Measurements from ENCODE around the gene INSRR. TPM values are rescaled to one million over a fixed set of nuclear protein-coding genes. Genes with fewer than 3 reads are reported as not detected.

The INSRR gene
- total and polyA plus RNA-seq, 10 donors: under 0.01 to 0.09 (median 0.09) TPM; not detected in 6

GRCh38 chr1:156876281-156876680 is 17.4 kb upstream of the INSRR start:
- no peak for DNase-seq
- Histone ChIP-seq H3K27ac (no peak overlapping the region), H3K27me3 (replicated peaks in 1 of 7) (peaks cover 0 to 58% (median 0%) of the 10 kb centered on the region in 7 donors), H3K36me3 (no peaks in the 10 kb centered on the region), H3K9me3 (no peaks in the 10 kb centered on the region), H3K4me1 (no peaks in the 10 kb centered on the region), H3K4me3 (no peak overlapping the region)
- intact Hi-C loops (cut with DNase I; ENCODE audit: low total_unique reads): no loop called here
- TF ChIP-seq CTCF (IDR thresholded peaks at IDR 0.05 in 8 of 11, conservative IDR thresholded peaks at IDR 0.05 in 3 of 11): no peak
- TF ChIP-seq POLR2A (IDR thresholded peaks at IDR 0.05): no peak
- no peak for TF ChIP-seq POLR2AphosphoS5 (IDR thresholded peaks at IDR 0.05)
- WGBS, 5 donors: 54 to 62% (median 59%) methylated on average over 15 to 21 of the region's 21 CpGs

- Histone ChIP-seq H3K27me3 (replicated peaks in 1 of 7) (peaks cover 0 to 48% (median 0%) of the 10 kb centered on the region in 7 donors), H3K27ac (no peak overlapping the region), H3K4me1 (no peaks in the 10 kb centered on the region), H3K4me3 (no peak overlapping the region), H3K36me3 (no peaks in the 10 kb centered on the region), H3K9me3 (no peaks in the 10 kb centered on the region)
- DNase-seq: no peak
- 56 to 88% (median 76%) methylated on average over 2 to 5 of the region's 5 CpGs for WGBS, 5 donors
- TF ChIP-seq POLR2AphosphoS5 (IDR thresholded peaks at IDR 0.05): no peak
- no peak for TF ChIP-seq CTCF (IDR thresholded peaks at IDR 0.05 in 8 of 11, conservative IDR thresholded peaks at IDR 0.05 in 3 of 11)
- TF ChIP-seq POLR2A (IDR thresholded peaks at IDR 0.05): no peak
- intact Hi-C loops (cut with DNase I; ENCODE audit: low total_unique reads): no loop called here
Measured at GRCh38 chr1:156875341-156875615, 16.4 kb upstream of the INSRR start.

- no peak overlapping the region for H3K27ac ChIP-seq
- no peak for TF ChIP-seq POLR2AphosphoS5 (IDR thresholded peaks at IDR 0.05)
- TF ChIP-seq CTCF (IDR thresholded peaks at IDR 0.05 in 8 of 11, conservative IDR thresholded peaks at IDR 0.05 in 3 of 11): no peak
- TF ChIP-seq POLR2A (IDR thresholded peaks at IDR 0.05): no peak
- H3K9me3 ChIP-seq: no peaks in the 10 kb centered on the region
- H3K4me1 ChIP-seq: no peaks in the 10 kb centered on the region
- WGBS, 5 donors: 78 to 92% (median 88%) methylated on average over 16 of the region's 16 CpGs
- H3K27me3 ChIP-seq (replicated peaks in 1 of 7): peaks cover 0 to 46% (median 0%) of the 10 kb centered on the region in 7 donors
- no peaks in the 10 kb centered on the region for H3K36me3 ChIP-seq
- no peak for DNase-seq
- intact Hi-C loops (cut with DNase I; ENCODE audit: low total_unique reads): no loop called here
- no peak overlapping the region for H3K4me3 ChIP-seq
Measured at GRCh38 chr1:156874572-156875340, 15.8 kb upstream of the INSRR start.

GRCh38 chr1:156874142-156874541 is 15.2 kb upstream of the INSRR start:
- WGBS, 5 donors: 78 to 87% (median 84%) methylated on average over 3 to 5 of the region's 5 CpGs
- peaks cover 0 to 41% (median 0%) of the 10 kb centered on the region in 7 donors for H3K27me3 ChIP-seq (replicated peaks in 1 of 7)

More at GRCh38 chr1:156874142-156874541, 15.2 kb upstream of the INSRR start:
- H3K9me3 ChIP-seq: no peaks in the 10 kb centered on the region
- H3K4me3 ChIP-seq: no peak overlapping the region
- no peak overlapping the region for H3K27ac ChIP-seq
- intact Hi-C loops (cut with DNase I; ENCODE audit: low total_unique reads): no loop called here
- no peaks in the 10 kb centered on the region for H3K36me3 ChIP-seq
- DNase-seq: no peak
- H3K4me1 ChIP-seq: no peaks in the 10 kb centered on the region
- TF ChIP-seq CTCF (IDR thresholded peaks at IDR 0.05 in 8 of 11, conservative IDR thresholded peaks at IDR 0.05 in 3 of 11) (no peak), POLR2AphosphoS5 (IDR thresholded peaks at IDR 0.05) (no peak), POLR2A (IDR thresholded peaks at IDR 0.05) (no peak)
